SK-N-SH (cell line): ENCODE data around the gene NEMP1. TPM values are rescaled to one million over a fixed set of nuclear protein-coding genes. Genes with fewer than 3 reads are reported as not detected.

Source experiments
- CTCF ChIA-PET: fragments of 300-600, 350-600 bp; formaldehyde crosslinking; extraction: SDS; loops from one replicate; lab custom pipeline; 2021; lab: Yijun Ruan, JAX
- POLR2A ChIA-PET: fragments of 350-600 bp; sonication (Branson Sonifier 250); formaldehyde crosslinking; extraction: SDS; loops from one replicate; lab custom pipeline; 2020; ENCODE audit warnings: antibody characterized with exemption, inconsistent platforms; lab: Yijun Ruan, JAX
- DNase-seq: peaks from one replicate; pipeline ENCODE4 v3.0.0; 2012
- H2AFZ ChIP-seq: fragments of 200-600 bp; sonication (generic); 2 replicates; pipeline ENCODE4 v1.8.1; 2016; ENCODE audit warnings: antibody characterized with exemption, mild to moderate bottlenecking, low read depth
- H3F3A ChIP-seq: fragments of 200-600 bp; sonication (generic); replicated peaks from 2 replicates; pipeline ENCODE3; 2016; ENCODE audit warnings: antibody characterized with exemption, mild to moderate bottlenecking; ENCODE audit not compliant: insufficient read depth
- H3K27ac ChIP-seq, 2 experiments: fragments of 200-500 bp in 1 of 2; fragments of 200-600 bp in 1 of 2; sonication (Bioruptor generic) in 1 of 2; sonication (generic), shearing (Covaris generic) in 1 of 2; 2 replicates each; pipeline versions ENCODE4 v1.5.1 to v1.6.1; 2014 to 2016; ENCODE audit warnings: low read depth in 2 of 2, inconsistent platforms in 1 of 2, low read length in 1 of 2, mild to moderate bottlenecking in 1 of 2, mixed read lengths in 1 of 2
- H3K27me3 ChIP-seq: fragments of 200-600 bp; sonication (generic), shearing (Covaris generic); 2 replicates; pipeline ENCODE4 v1.6.1; 2016; ENCODE audit warnings: mixed run types; ENCODE audit not compliant: insufficient read depth
- H3K36me3 ChIP-seq, 2 experiments: fragments of 200-500 bp in 1 of 2; fragments of 200-600 bp in 1 of 2; sonication (Bioruptor generic) in 1 of 2; sonication (generic) in 1 of 2; replicated peaks in 1 of 2; 2 replicates each; pipeline versions ENCODE3 to v1.5.1; 2014 to 2016; ENCODE audit warnings: low read length in 1 of 2, mild to moderate bottlenecking in 1 of 2; ENCODE audit not compliant: insufficient read depth in 2 of 2, control insufficient read depth in 1 of 2
- H3K4me1 ChIP-seq, 2 experiments: fragments of 200-500 bp in 1 of 2; fragments of 200-600 bp in 1 of 2; sonication (Bioruptor generic) in 1 of 2; sonication (generic), shearing (Covaris generic) in 1 of 2; 2 replicates each; pipeline versions ENCODE4 v1.5.1 to v1.6.1; 2014 to 2016; ENCODE audit warnings: low read depth in 1 of 2, low read length in 1 of 2, mixed run types in 1 of 2; ENCODE audit not compliant: insufficient read depth in 2 of 2, control insufficient read depth in 1 of 2
- H3K4me2 ChIP-seq: fragments of 200-600 bp; sonication (generic), shearing (Covaris generic); 2 replicates; pipeline ENCODE4 v1.6.1; 2017; ENCODE audit warnings: mixed run types
- H3K4me3 ChIP-seq, 2 experiments: fragments of 200-500 bp in 1 of 2; fragments of 200-600 bp in 1 of 2; sonication (Bioruptor generic) in 1 of 2; sonication (generic), shearing (Covaris generic) in 1 of 2; 2 replicates each; pipeline versions ENCODE4 v1.5.1 to v1.8.1; 2014 to 2016; ENCODE audit warnings: low read depth in 2 of 2, inconsistent platforms in 1 of 2, low read length in 1 of 2, mild to moderate bottlenecking in 1 of 2, mixed read lengths in 1 of 2, moderate library complexity in 1 of 2
- H3K79me2 ChIP-seq: fragments of 200-600 bp; sonication (generic); 2 replicates; pipeline ENCODE4 v1.8.1; 2017; ENCODE audit warnings: mild to moderate bottlenecking; ENCODE audit not compliant: insufficient read depth
- H3K9ac ChIP-seq: fragments of 200-600 bp; sonication (generic); 2 replicates; pipeline ENCODE4 v1.6.1; 2017; ENCODE audit warnings: mixed run types
- H3K9me2 ChIP-seq: fragments of 200-600 bp; sonication (generic); 2 replicates; pipeline ENCODE4 v1.6.1; 2017; ENCODE audit warnings: mixed run types
- H3K9me3 ChIP-seq: fragments of 200-600 bp; sonication (generic); 2 replicates; pipeline ENCODE4 v1.6.1; 2017; ENCODE audit warnings: mixed run types, mild to moderate bottlenecking, moderate library complexity
- H4K20me1 ChIP-seq: fragments of 200-600 bp; sonication (generic); 2 replicates; pipeline ENCODE4 v1.6.1; 2017; ENCODE audit warnings: mild to moderate bottlenecking, mixed run types; ENCODE audit not compliant: insufficient read depth
- CHD2 ChIP-seq: fragments of 150-350 bp; IDR thresholded peaks from 2 replicates; pipeline ENCODE4 v1.6.1; 2018; ENCODE audit warnings: low read length; ENCODE audit not compliant: partially characterized antibody
- ELF1 ChIP-seq: IDR thresholded peaks from 2 replicates; pipeline ENCODE4 v1.4.0; 2012
- EP300 ChIP-seq, 2 experiments: IDR thresholded peaks; 2 replicates each; pipeline versions ENCODE4 v1.4.0 to v1.6.1; 2012; ENCODE audit warnings: borderline replicate concordance in 1 of 2, low read depth in 1 of 2, low read length in 1 of 2
- EZH2phosphoT487 ChIP-seq: fragments of 200-600 bp; sonication (generic); IDR thresholded peaks from 2 replicates; pipeline ENCODE4 v1.6.1; 2017; ENCODE audit warnings: low read depth, mixed run types, mild to moderate bottlenecking, antibody characterized with exemption, moderate library complexity, borderline replicate concordance
- FOSL2 ChIP-seq: IDR thresholded peaks from 2 replicates; pipeline ENCODE4 v1.4.0; 2012; ENCODE audit warnings: low read depth, mild to moderate bottlenecking, moderate library complexity, borderline replicate concordance
- FOXJ3 ChIP-seq: sonication (generic); formaldehyde crosslinking; IDR thresholded peaks from 2 replicates; pipeline ENCODE4 v1.5.1; 2020; ENCODE audit warnings: mild to moderate bottlenecking, missing genetic modification reagents
- FOXM1 ChIP-seq: IDR thresholded peaks from 2 replicates; pipeline ENCODE4 v1.4.0; 2012; ENCODE audit warnings: low read depth, mild to moderate bottlenecking
- GABPA ChIP-seq: IDR thresholded peaks from 2 replicates; pipeline ENCODE4 v1.4.0; 2012; ENCODE audit warnings: low read depth, mild to moderate bottlenecking
- MEF2A ChIP-seq: IDR thresholded peaks from 2 replicates; pipeline ENCODE4 v1.4.0; 2012; ENCODE audit warnings: low read depth, borderline replicate concordance
- NRF1 ChIP-seq: IDR thresholded peaks from 2 replicates; pipeline ENCODE4 v1.6.1; 2012; ENCODE audit warnings: low read depth, mild to moderate bottlenecking, low read length
- RAD21 ChIP-seq: IDR thresholded peaks from 2 replicates; pipeline ENCODE4 v1.6.1; 2012; ENCODE audit warnings: mild to moderate bottlenecking, low read length
- RCOR1 ChIP-seq: fragments of 150-350 bp; IDR thresholded peaks from 2 replicates; pipeline ENCODE4 v1.6.1; 2017; ENCODE audit warnings: antibody characterized with exemption, low read length
- RFX5 ChIP-seq: IDR thresholded peaks from 2 replicates; pipeline ENCODE4 v1.6.1; 2012; ENCODE audit warnings: mild to moderate bottlenecking, improper control_type of control experiment, low read length
- RXRA ChIP-seq: IDR thresholded peaks from 2 replicates; pipeline ENCODE4 v1.4.0; 2012; ENCODE audit warnings: low read depth, mild to moderate bottlenecking, borderline replicate concordance
- SMC3 ChIP-seq: IDR thresholded peaks from 2 replicates; pipeline ENCODE4 v1.6.1; 2012; ENCODE audit warnings: low read depth, low read length, improper control_type of control experiment
- TCF12 ChIP-seq: IDR thresholded peaks from 2 replicates; pipeline ENCODE4 v1.4.0; 2012
- TEAD4 ChIP-seq: IDR thresholded peaks from 2 replicates; pipeline ENCODE4 v1.4.0; 2012; ENCODE audit warnings: mild to moderate bottlenecking, borderline replicate concordance; ENCODE audit not compliant: insufficient read depth
- YY1 ChIP-seq: IDR thresholded peaks from 2 replicates; pipeline ENCODE4 v1.4.0; 2012; ENCODE audit warnings: low read depth, mild to moderate bottlenecking
- polyA plus RNA-seq, 3 experiments: library from polyadenylated mRNA; depleted of rRNA; stranded (reverse); fragments of >200 nt; gene quantifications; 2 replicates each; pipeline ENCODE4 v1.2.3, GENCODE V29; 2012
- TF ChIP-seq, protein P1 (sequence below): fragments of 150-350 bp; IDR thresholded peaks from 2 replicates; pipeline ENCODE4 v1.6.1; 2016; ENCODE audit warnings: mild to moderate bottlenecking, low read depth, low read length
- TF ChIP-seq, protein P2 (sequence below): fragments of 200-600 bp; sonication (generic); IDR thresholded peaks from 2 replicates; pipeline ENCODE4 v1.6.1; 2017; ENCODE audit warnings: antibody characterized with exemption, mild to moderate bottlenecking, moderate library complexity
- TF ChIP-seq, protein P3 (sequence below): IDR thresholded peaks from 2 replicates; pipeline ENCODE4 v1.4.0; 2012; ENCODE audit warnings: low read depth
- TF ChIP-seq, protein P4 (sequence below): IDR thresholded peaks from 2 replicates; pipeline ENCODE4 v1.4.0; 2012; ENCODE audit warnings: low read depth, borderline replicate concordance
- TF ChIP-seq, protein P5 (sequence below): IDR thresholded peaks from 2 replicates; pipeline ENCODE4; 2012
- TF ChIP-seq, protein P6 (sequence below): IDR thresholded peaks from 2 replicates; pipeline ENCODE4 v1.4.0; 2012; ENCODE audit warnings: low read depth, borderline replicate concordance
- TF ChIP-seq, protein P7 (sequence below): fragments of 150-350 bp; IDR thresholded peaks from 2 replicates; pipeline ENCODE4 v1.6.1; 2017; ENCODE audit warnings: antibody characterized with exemption, low read length, low read depth, borderline replicate concordance

The NEMP1 gene
- polyA plus RNA-seq, 1 of the 3 experiments (the other 2 are of a cell fraction): 6.2 TPM

DNA sequence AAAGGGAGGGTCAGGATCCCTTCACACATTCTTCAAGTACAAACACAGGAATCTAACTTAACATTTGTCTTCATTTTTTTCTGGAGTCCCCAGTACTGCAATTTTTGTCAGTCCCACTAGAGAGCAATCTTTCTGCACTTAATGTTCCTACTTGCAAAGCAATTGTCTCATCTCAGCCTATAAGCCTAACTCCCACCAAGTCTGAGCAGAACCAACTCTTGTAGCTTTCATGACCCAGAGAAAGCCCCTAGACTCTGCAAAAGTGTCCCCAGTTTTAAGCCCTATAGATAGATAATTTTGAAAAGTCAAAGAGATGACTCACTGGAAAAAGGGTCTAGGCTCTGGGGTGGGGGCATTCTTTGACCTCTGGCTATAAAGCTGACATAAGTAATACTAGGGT lies 70.4 kb downstream of the NEMP1 start:
- POLR2A ChIA-PET: interaction anchor here (0.9 kb wide), 1 partner anchor 58 kb away, joined by 3 read pairs; no protein-coding TSS in a partner anchor
- Histone ChIP-seq H3K4me3 (no peak overlapping the region), H2AFZ (no peak overlapping the region), H3F3A (no peaks in the 10 kb centered on the region), H4K20me1 (no peaks in the 10 kb centered on the region), H3K9ac (no peak overlapping the region), H3K4me1 (peaks cover 6 to 14% of the 10 kb centered on the region in 2 experiments; a peak in 3 of 4 replicates), H3K4me2 (no peak overlapping the region), H3K9me2 (no peaks in the 10 kb centered on the region), H3K27me3 (peaks cover 8% of the 10 kb centered on the region; the same call in 1 of the 2 replicates), H3K36me3 (peaks cover 4 to 16% of the 10 kb centered on the region in 2 experiments), H3K27ac (no peak overlapping the region; a peak in 1 of 4 replicates), H3K79me2 (peaks cover 23% of the 10 kb centered on the region), H3K9me3 (no peaks in the 10 kb centered on the region)
- DNase-seq: peak; percentile 72
- CTCF ChIA-PET: interaction anchor here (0.6 to 15.0 kb wide), 26 partner anchors 11 to 168 kb away, joined by 3 to 257 read pairs (median 4); partner anchors contain the start of genes LRP1, MYO1A, STAT6 and TAC3
- TF ChIP-seq, protein P1, sequence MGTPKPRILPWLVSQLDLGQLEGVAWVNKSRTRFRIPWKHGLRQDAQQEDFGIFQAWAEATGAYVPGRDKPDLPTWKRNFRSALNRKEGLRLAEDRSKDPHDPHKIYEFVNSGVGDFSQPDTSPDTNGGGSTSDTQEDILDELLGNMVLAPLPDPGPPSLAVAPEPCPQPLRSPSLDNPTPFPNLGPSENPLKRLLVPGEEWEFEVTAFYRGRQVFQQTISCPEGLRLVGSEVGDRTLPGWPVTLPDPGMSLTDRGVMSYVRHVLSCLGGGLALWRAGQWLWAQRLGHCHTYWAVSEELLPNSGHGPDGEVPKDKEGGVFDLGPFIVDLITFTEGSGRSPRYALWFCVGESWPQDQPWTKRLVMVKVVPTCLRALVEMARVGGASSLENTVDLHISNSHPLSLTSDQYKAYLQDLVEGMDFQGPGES: no peak
- no peak for TF ChIP-seq TCF12
- TF ChIP-seq, protein P2, sequence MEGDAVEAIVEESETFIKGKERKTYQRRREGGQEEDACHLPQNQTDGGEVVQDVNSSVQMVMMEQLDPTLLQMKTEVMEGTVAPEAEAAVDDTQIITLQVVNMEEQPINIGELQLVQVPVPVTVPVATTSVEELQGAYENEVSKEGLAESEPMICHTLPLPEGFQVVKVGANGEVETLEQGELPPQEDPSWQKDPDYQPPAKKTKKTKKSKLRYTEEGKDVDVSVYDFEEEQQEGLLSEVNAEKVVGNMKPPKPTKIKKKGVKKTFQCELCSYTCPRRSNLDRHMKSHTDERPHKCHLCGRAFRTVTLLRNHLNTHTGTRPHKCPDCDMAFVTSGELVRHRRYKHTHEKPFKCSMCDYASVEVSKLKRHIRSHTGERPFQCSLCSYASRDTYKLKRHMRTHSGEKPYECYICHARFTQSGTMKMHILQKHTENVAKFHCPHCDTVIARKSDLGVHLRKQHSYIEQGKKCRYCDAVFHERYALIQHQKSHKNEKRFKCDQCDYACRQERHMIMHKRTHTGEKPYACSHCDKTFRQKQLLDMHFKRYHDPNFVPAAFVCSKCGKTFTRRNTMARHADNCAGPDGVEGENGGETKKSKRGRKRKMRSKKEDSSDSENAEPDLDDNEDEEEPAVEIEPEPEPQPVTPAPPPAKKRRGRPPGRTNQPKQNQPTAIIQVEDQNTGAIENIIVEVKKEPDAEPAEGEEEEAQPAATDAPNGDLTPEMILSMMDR: peak; percentile 76
- TF ChIP-seq, protein P3, sequence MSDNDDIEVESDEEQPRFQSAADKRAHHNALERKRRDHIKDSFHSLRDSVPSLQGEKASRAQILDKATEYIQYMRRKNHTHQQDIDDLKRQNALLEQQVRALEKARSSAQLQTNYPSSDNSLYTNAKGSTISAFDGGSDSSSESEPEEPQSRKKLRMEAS: no peak
- TF ChIP-seq YY1: no peak
- TF ChIP-seq RXRA: no peak
- TF ChIP-seq FOSL2: no peak
- TF ChIP-seq, protein P4, sequence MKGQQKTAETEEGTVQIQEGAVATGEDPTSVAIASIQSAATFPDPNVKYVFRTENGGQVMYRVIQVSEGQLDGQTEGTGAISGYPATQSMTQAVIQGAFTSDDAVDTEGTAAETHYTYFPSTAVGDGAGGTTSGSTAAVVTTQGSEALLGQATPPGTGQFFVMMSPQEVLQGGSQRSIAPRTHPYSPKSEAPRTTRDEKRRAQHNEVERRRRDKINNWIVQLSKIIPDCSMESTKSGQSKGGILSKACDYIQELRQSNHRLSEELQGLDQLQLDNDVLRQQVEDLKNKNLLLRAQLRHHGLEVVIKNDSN: no peak
- no peak for TF ChIP-seq NRF1
- TF ChIP-seq GABPA: no peak
- no peak for TF ChIP-seq RFX5
- no peak for TF ChIP-seq RCOR1
- TF ChIP-seq EZH2phosphoT487: no peak
- TF ChIP-seq CHD2: no peak
- no peak for TF ChIP-seq MEF2A
- peak; percentile 93 for TF ChIP-seq RAD21
- TF ChIP-seq, protein P5, sequence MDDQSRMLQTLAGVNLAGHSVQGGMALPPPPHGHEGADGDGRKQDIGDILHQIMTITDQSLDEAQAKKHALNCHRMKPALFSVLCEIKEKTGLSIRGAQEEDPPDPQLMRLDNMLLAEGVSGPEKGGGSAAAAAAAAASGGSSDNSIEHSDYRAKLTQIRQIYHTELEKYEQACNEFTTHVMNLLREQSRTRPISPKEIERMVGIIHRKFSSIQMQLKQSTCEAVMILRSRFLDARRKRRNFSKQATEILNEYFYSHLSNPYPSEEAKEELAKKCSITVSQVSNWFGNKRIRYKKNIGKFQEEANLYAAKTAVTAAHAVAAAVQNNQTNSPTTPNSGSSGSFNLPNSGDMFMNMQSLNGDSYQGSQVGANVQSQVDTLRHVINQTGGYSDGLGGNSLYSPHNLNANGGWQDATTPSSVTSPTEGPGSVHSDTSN: no peak
- no peak for TF ChIP-seq FOXJ3 (CRISPR knock-in tag)
- TF ChIP-seq TEAD4: no peak
- no peak for TF ChIP-seq EP300 (IDR thresholded peaks at IDR 0.05; ENCODE audit: borderline replicate concordance in 1 of 2, low read depth in 1 of 2, low read length in 1 of 2)
- TF ChIP-seq, protein P6, sequence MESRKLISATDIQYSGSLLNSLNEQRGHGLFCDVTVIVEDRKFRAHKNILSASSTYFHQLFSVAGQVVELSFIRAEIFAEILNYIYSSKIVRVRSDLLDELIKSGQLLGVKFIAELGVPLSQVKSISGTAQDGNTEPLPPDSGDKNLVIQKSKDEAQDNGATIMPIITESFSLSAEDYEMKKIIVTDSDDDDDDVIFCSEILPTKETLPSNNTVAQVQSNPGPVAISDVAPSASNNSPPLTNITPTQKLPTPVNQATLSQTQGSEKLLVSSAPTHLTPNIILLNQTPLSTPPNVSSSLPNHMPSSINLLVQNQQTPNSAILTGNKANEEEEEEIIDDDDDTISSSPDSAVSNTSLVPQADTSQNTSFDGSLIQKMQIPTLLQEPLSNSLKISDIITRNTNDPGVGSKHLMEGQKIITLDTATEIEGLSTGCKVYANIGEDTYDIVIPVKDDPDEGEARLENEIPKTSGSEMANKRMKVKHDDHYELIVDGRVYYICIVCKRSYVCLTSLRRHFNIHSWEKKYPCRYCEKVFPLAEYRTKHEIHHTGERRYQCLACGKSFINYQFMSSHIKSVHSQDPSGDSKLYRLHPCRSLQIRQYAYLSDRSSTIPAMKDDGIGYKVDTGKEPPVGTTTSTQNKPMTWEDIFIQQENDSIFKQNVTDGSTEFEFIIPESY: no peak
- TF ChIP-seq, protein P7, sequence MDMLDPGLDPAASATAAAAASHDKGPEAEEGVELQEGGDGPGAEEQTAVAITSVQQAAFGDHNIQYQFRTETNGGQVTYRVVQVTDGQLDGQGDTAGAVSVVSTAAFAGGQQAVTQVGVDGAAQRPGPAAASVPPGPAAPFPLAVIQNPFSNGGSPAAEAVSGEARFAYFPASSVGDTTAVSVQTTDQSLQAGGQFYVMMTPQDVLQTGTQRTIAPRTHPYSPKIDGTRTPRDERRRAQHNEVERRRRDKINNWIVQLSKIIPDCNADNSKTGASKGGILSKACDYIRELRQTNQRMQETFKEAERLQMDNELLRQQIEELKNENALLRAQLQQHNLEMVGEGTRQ: no peak
- TF ChIP-seq FOXM1: no peak
- TF ChIP-seq ELF1: no peak
- peak; percentile 79 for TF ChIP-seq SMC3
